Glomerular endothelial cell (primary cell): ENCODE data around the gene CXXC5. TPM values are rescaled to one million over a fixed set of nuclear protein-coding genes. Genes with fewer than 3 reads are reported as not detected.

Experiments
- total RNA-seq: library from RNA; depleted of rRNA; stranded (reverse); fragments of >200 nt; gene quantifications from 2 replicates; pipeline ENCODE4 v1.2.3, GENCODE V29; 2015

The CXXC5 gene
- total RNA-seq, 1 donor from 2014 or later: 20.8 TPM

Other genes starting within 250 kb of the CXXC5 start
- gene SPATA24, start 244.3 kb upstream of the CXXC5 start, total RNA-seq: 4.8 and 9.5 TPM in 2 replicates
- 12.0 and 16.7 TPM in 2 replicates for gene DNAJC18, start 208.8 kb upstream of the CXXC5 start, total RNA-seq
- gene ECSCR, start 185.6 kb upstream of the CXXC5 start, total RNA-seq: 345 and 393 TPM in 2 replicates
- not detected in 2 replicates for gene SMIM33, start 177.3 kb upstream of the CXXC5 start, total RNA-seq
- 58.0 and 61.7 TPM in 2 replicates for gene STING1, start 165.6 kb upstream of the CXXC5 start, total RNA-seq
- gene UBE2D2, start 87.0 kb upstream of the CXXC5 start, total RNA-seq: 107 and 110 TPM in 2 replicates
- not detected in 2 replicates for gene PSD2, start 147.5 kb downstream of the CXXC5 start, total RNA-seq